ENCODE data around the gene ADGRG7.
"Not testable (repeated sequence)": the region's sequence is repeated elsewhere in the genome, so short reads cannot be mapped to it uniquely, and the experiment has no call there.

ADGRG7 gene

GRCh38 chr3:100609305-100609704 lies at the start of gene ADGRG7:
Gene ADGRG7, plus strand, starts transcription at chr3:100609601. Its CDS starts 256 bp downstream, at chr3:100609857.
- no peak for DNase-seq

GRCh38 chr3:100560426-100560825 lies 49.0 kb upstream of the ADGRG7 start:
- no peak for DNase-seq

GRCh38 chr3:100561459-100562158 lies 47.8 kb upstream of the ADGRG7 start:
- no peak for DNase-seq

GRCh38 chr3:100562224-100562857 lies 47.1 kb upstream of the ADGRG7 start:
- no peak for DNase-seq

GRCh38 chr3:100563228-100563627 lies 46.2 kb upstream of the ADGRG7 start:
- DNase-seq = no peak

GRCh38 chr3:100563652-100564211 lies 45.7 kb upstream of the ADGRG7 start:
- no peak for DNase-seq

- DNase-seq = no peak
Measured at GRCh38 chr3:100570811-100571210, 38.6 kb upstream of the ADGRG7 start.

GRCh38 chr3:100574536-100574935 lies 34.9 kb upstream of the ADGRG7 start:
- no peak for DNase-seq

GRCh38 chr3:100575704-100576103 lies 33.7 kb upstream of the ADGRG7 start:
- DNase-seq = no peak

GRCh38 chr3:100577382-100578008 lies 31.9 kb upstream of the ADGRG7 start:
- DNase-seq = no peak

- no peak for DNase-seq
Measured at GRCh38 chr3:100578646-100579045, 30.8 kb upstream of the ADGRG7 start.

GRCh38 chr3:100580147-100580546 lies 29.3 kb upstream of the ADGRG7 start:
- DNase-seq = no peak

- DNase-seq = no peak
Measured at GRCh38 chr3:100581650-100582049, 27.8 kb upstream of the ADGRG7 start.

GRCh38 chr3:100582157-100582556 lies 27.2 kb upstream of the ADGRG7 start:
- not testable (repeated sequence) for DNase-seq

- no peak for DNase-seq
Measured at GRCh38 chr3:100584101-100584660, 25.2 kb upstream of the ADGRG7 start.

- DNase-seq = no peak
Measured at GRCh38 chr3:100586832-100587231, 22.6 kb upstream of the ADGRG7 start.

GRCh38 chr3:100588251-100588650 lies 21.1 kb upstream of the ADGRG7 start:
- DNase-seq = no peak

- no peak for DNase-seq
Measured at GRCh38 chr3:100590114-100590839, 19.1 kb upstream of the ADGRG7 start.

- no peak for DNase-seq
Measured at GRCh38 chr3:100590840-100591147, 18.6 kb upstream of the ADGRG7 start.

- no peak for DNase-seq
Measured at GRCh38 chr3:100591411-100591810, 18.0 kb upstream of the ADGRG7 start.

GRCh38 chr3:100600181-100601042 lies 9.0 kb upstream of the ADGRG7 start:
- DNase-seq = no peak
